Endothelial cell of umbilical vein (primary cell): ENCODE measurements around the gene CFL1. TPM values are rescaled to one million over a fixed set of nuclear protein-coding genes. Genes with fewer than 3 reads are reported as not detected.

ENCODE experiments used
- BruUV-seq: library from RNA; stranded (reverse); fragments of 400-500 nt; replicated peaks from 2 replicates; lab custom pipeline; 2021; lab: Mats Ljungman, UMichigan
- CTCF ChIA-PET: fragments of 300-600, 350-600 bp; sonication (Branson Sonifier 250); formaldehyde crosslinking; loops from one replicate; lab custom pipeline; 2021; ENCODE audit warnings: antibody characterized with exemption, inconsistent platforms; lab: Charles Lee
- POLR2A ChIA-PET: fragments of 300-600, 350-600 bp; sonication (Branson Sonifier 250); formaldehyde crosslinking; loops from one replicate; lab custom pipeline; 2021; ENCODE audit warnings: antibody characterized with exemption, inconsistent platforms; lab: Charles Lee
- DNase-seq: peaks from one replicate; pipeline ENCODE4 v3.0.0-alpha.2; 2011; ENCODE audit warnings: low read depth, low spot score
- FAIRE-seq: peaks from 2 replicates; lab custom pipeline; 2011; peaks lifted over from hg19 to GRCh38; lab: Jason Lieb, UNC
- H2AFZ ChIP-seq: 2 replicates; pipeline ENCODE4 v1.6.0; 2012; ENCODE audit warnings: low read depth, low read length, control low read depth, inconsistent platforms
- H3K27ac ChIP-seq: 2 replicates; pipeline ENCODE4 v1.5.1; 2011; ENCODE audit warnings: low read depth, mild to moderate bottlenecking, control low read depth, low read length, moderate library complexity; ENCODE audit not compliant: insufficient read depth
- H3K27me3 ChIP-seq, 2 experiments: 2 replicates each; pipeline versions ENCODE4 v1.6.0 to v1.6.1; 2011; ENCODE audit warnings: low read length in 2 of 2, mixed read lengths in 1 of 2; ENCODE audit not compliant: control insufficient read depth in 2 of 2, insufficient read depth in 2 of 2
- H3K36me3 ChIP-seq, 2 experiments: 2 replicates in 1 of 2; 3 replicates in 1 of 2; pipeline ENCODE4 v1.5.1; 2011; ENCODE audit warnings: low read length in 2 of 2, mild to moderate bottlenecking in 1 of 2, moderate library complexity in 1 of 2; ENCODE audit not compliant: control insufficient read depth in 2 of 2, insufficient read depth in 2 of 2; ENCODE audit errors: extremely low read depth in 1 of 2
- H3K4me1 ChIP-seq: 3 replicates; pipeline ENCODE4 v1.5.1; 2011; ENCODE audit warnings: mild to moderate bottlenecking, low read length; ENCODE audit not compliant: control insufficient read depth, insufficient read depth; ENCODE audit errors: extremely low read depth
- H3K4me2 ChIP-seq: 2 replicates; pipeline ENCODE4 v1.6.1; 2011; ENCODE audit warnings: low read length, control low read depth, mixed read lengths; ENCODE audit not compliant: insufficient read depth
- H3K4me3 ChIP-seq, 3 experiments: fragments of 200-600 bp in 1 of 3; sonication (generic), shearing (Covaris generic) in 1 of 3; replicated peaks in 1 of 3; 2 replicates each; pipeline ENCODE4 v1.5.1; 2011 to 2016; ENCODE audit warnings: control low read depth in 3 of 3, low read length in 3 of 3, mild to moderate bottlenecking in 2 of 3, inconsistent platforms in 1 of 3, low read depth in 1 of 3, moderate library complexity in 1 of 3; ENCODE audit not compliant: insufficient read depth in 1 of 3
- H3K79me2 ChIP-seq: 2 replicates; pipeline ENCODE4 v1.6.0; 2012; ENCODE audit warnings: low read length, inconsistent platforms; ENCODE audit not compliant: control insufficient read depth, insufficient read depth
- H3K9ac ChIP-seq: replicated peaks from 2 replicates; pipeline ENCODE3; 2011; ENCODE audit warnings: low read length, control low read depth; ENCODE audit not compliant: insufficient read depth; ENCODE audit errors: extremely low read depth
- H3K9me1 ChIP-seq: replicated peaks from 3 replicates; pipeline ENCODE4 v1.6.0; 2011; ENCODE audit warnings: mild to moderate bottlenecking, low read length; ENCODE audit not compliant: control insufficient read depth, insufficient read depth; ENCODE audit errors: extremely low read depth
- H3K9me3 ChIP-seq: replicated peaks from 2 replicates; pipeline ENCODE4 v1.5.1; 2012; ENCODE audit warnings: low read length, inconsistent platforms; ENCODE audit not compliant: control insufficient read depth, insufficient read depth
- H4K20me1 ChIP-seq: replicated peaks from 2 replicates; pipeline ENCODE3; 2011; ENCODE audit warnings: mild to moderate bottlenecking, low read length; ENCODE audit not compliant: control insufficient read depth, insufficient read depth; ENCODE audit errors: extremely low read depth
- EZH2 ChIP-seq: IDR thresholded peaks from 2 replicates; pipeline ENCODE4 v1.6.1; 2012; ENCODE audit warnings: borderline replicate concordance, low read depth, mild to moderate bottlenecking, moderate library complexity, low read length, inconsistent platforms; ENCODE audit not compliant: severe bottlenecking
- FOS ChIP-seq: IDR thresholded peaks from 2 replicates; pipeline ENCODE4 v1.6.1; 2011; ENCODE audit warnings: mild to moderate bottlenecking, low read length, moderate library complexity, borderline replicate concordance; ENCODE audit not compliant: insufficient read depth
- GATA2 ChIP-seq: IDR thresholded peaks from 2 replicates; pipeline ENCODE4 v1.7.0; 2011; ENCODE audit warnings: low read depth, mild to moderate bottlenecking, moderate library complexity, mixed read lengths, low read length; ENCODE audit not compliant: insufficient read length, insufficient read depth
- JUN ChIP-seq: IDR thresholded peaks from 2 replicates; pipeline ENCODE4 v1.6.1; 2011; ENCODE audit warnings: borderline replicate concordance, low read depth; ENCODE audit not compliant: insufficient read length, insufficient read depth
- MYC ChIP-seq: IDR thresholded peaks from one replicate; pipeline ENCODE4 v1.6.1; 2011; ENCODE audit warnings: mild to moderate bottlenecking, low read depth, low read length
- POLR2A ChIP-seq: IDR thresholded peaks from 2 replicates; pipeline ENCODE4 v1.6.1; 2012; ENCODE audit warnings: low read depth, mild to moderate bottlenecking, control low read depth, low read length
- POLR2AphosphoS5 ChIP-seq: IDR thresholded peaks from 2 replicates; pipeline ENCODE4 v1.6.1; 2012; ENCODE audit warnings: low read depth, mild to moderate bottlenecking, control low read depth, low read length, moderate library complexity; ENCODE audit not compliant: insufficient read depth
- dilution Hi-C: fragments of 300-500 bp; cut with MboI; formaldehyde crosslinking; loops from one replicate; pipeline ENCODE4 v1.15.0; 2019; ENCODE audit warnings: low sequenced_read_pairs; ENCODE audit not compliant: extremely low pct_ligation_motif_present
- intact Hi-C: fragments of 100-400 bp; cut with micrococcal nuclease; formaldehyde crosslinking; loops from one replicate; pipeline ENCODE4 v1.10.0; 2022
- polyA plus RNA-seq, 4 experiments: library from polyadenylated mRNA; depleted of rRNA in 3 of 4; stranded (reverse) in 3 of 4; unstranded in 1 of 4; fragments of >200 nt; gene quantifications; 2 replicates each; pipeline versions ENCODE4 v1.2.1 to v1.2.3, GENCODE V29; 2011 to 2012; ENCODE audit warnings: missing spikeins in 1 of 4
- total RNA-seq: library from RNA; stranded (reverse); gene quantifications from 2 replicates; pipeline ENCODE4 v1.2.3, GENCODE V29; 2021
- TF ChIP-seq, protein P1 (sequence below): IDR thresholded peaks from 2 replicates; pipeline ENCODE4 v1.6.1; 2011; ENCODE audit not compliant: insufficient read depth, insufficient read length
- TF ChIP-seq, protein P2 (sequence below), 2 donors: IDR thresholded peaks; 1 replicate in 1 of 2; 2 replicates in 1 of 2; pipeline ENCODE4 v1.5.1; 2011; ENCODE audit warnings: low read length in 2 of 2, mild to moderate bottlenecking in 2 of 2, moderate library complexity in 2 of 2, control low read depth in 1 of 2, inconsistent platforms in 1 of 2, low read depth in 1 of 2; ENCODE audit not compliant: insufficient read depth in 1 of 2; ENCODE audit errors: extremely low read depth in 1 of 2

The CFL1 gene
- total and polyA plus RNA-seq, 2 donors (not counting 3 experiments of a cell fraction or from before 2014, with no cell fraction given): 1,844 to 2,403 TPM

DNA sequence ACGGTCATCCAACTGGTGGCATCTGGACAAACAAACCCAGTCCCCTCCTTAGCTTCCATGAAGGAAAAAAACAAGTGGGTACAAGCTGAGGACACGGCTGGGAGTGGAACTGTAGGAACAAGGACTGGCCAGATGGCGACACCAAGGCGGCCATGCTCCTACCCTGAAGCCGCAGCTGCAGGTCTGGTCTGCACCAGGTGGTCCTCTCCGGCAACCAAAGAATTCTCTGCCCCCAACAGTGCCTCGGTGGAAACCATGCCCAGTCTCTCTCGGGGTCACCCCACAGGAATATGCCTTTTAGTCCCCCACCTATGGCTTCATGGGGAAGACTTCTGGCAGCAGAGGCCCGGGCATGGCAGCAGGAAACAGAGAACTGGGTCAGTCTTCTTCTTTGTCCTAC, 48.5 kb downstream of the CFL1 start:
- DNase-seq: no peak
- H3K9me1 ChIP-seq: no peaks in the 10 kb centered on the region
- TF ChIP-seq JUN: no peak
- no peak for TF ChIP-seq FOS
- TF ChIP-seq POLR2A: no peak
- no peak for TF ChIP-seq GATA2
- no peak for TF ChIP-seq EZH2
- no peak for TF ChIP-seq POLR2AphosphoS5
- no peak for TF ChIP-seq MYC
- intact Hi-C loops (no loop called here), dilution Hi-C loops (no loop called here)
- no peaks in the 10 kb centered on the region for H3K9me3 ChIP-seq
- FAIRE-seq: no peak
- no peaks in the 10 kb centered on the region for H3K36me3 ChIP-seq
- ChIA-PET CTCF (interaction anchor here (0.8 to 3.0 kb wide), 3 partner anchors 18 to 30 kb away, joined by 3 to 16 read pairs (median 4); partner anchors contain the start of gene AP5B1), POLR2A (no interaction called here)
- no TSS peak for BruUV-seq
- no peaks in the 10 kb centered on the region for H3K4me1 ChIP-seq
- no peak overlapping the region for H3K27ac ChIP-seq
- no peak overlapping the region for H3K4me2 ChIP-seq
- no peaks in the 10 kb centered on the region for H4K20me1 ChIP-seq
- peaks cover 8 to 10% of the 10 kb centered on the region in 2 experiments for H3K27me3 ChIP-seq
- H2AFZ ChIP-seq: no peak overlapping the region
- no peaks in the 10 kb centered on the region for H3K79me2 ChIP-seq
- H3K4me3 ChIP-seq: no peak overlapping the region
- no peak overlapping the region for H3K9ac ChIP-seq

DNA sequence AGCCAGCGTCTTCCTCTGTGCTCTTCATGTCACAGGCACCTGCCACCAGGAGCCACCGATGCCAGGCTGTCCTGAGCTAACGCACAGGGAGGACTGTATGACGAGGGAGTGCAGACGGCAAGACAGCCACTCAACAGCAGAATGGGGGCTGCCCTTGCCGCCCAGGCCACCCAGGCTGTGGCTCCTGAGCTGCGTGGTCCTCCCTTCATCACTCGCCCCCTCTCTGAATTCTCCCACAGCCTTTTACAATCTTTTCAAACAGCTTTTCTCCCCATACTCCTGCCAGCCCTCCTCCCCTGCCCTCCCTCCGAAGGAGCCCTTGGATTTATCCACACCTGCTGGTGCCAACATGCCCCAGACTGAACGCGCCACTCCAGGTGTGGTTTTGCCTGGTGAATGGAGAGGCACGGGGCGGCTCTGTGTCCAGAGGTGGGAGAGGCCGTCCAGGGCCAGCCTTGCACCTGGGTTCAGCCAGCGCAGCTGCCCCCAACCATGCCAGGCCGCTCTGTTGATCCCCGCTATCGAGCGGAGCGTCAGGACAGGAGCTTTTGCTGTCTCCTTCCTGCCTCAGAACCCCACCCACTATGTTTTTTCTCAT, 49.1 kb downstream of the CFL1 start:
- Histone ChIP-seq H3K27me3 (peaks cover 12 to 15% of the 10 kb centered on the region in 2 experiments), H3K4me1 (no peaks in the 10 kb centered on the region), H3K9ac (no peak overlapping the region), H3K36me3 (no peaks in the 10 kb centered on the region), H3K9me3 (no peaks in the 10 kb centered on the region), H3K79me2 (no peaks in the 10 kb centered on the region), H3K27ac (no peak overlapping the region), H4K20me1 (no peaks in the 10 kb centered on the region), H3K9me1 (no peaks in the 10 kb centered on the region), H3K4me3 (no peak overlapping the region), H3K4me2 (no peak overlapping the region), H2AFZ (no peak overlapping the region)
- ChIA-PET CTCF (interaction anchor here (1.5 to 3.0 kb wide), 4 partner anchors 9 to 64 kb away, joined by 4 to 16 read pairs (median 8); partner anchors contain the start of gene AP5B1), POLR2A (no interaction called here)
- DNase-seq: no peak
- TF ChIP-seq POLR2A (no peak), MYC (no peak), EZH2 (no peak), GATA2 (no peak), JUN (no peak), FOS (no peak), POLR2AphosphoS5 (no peak)
- TF ChIP-seq, protein P1, sequence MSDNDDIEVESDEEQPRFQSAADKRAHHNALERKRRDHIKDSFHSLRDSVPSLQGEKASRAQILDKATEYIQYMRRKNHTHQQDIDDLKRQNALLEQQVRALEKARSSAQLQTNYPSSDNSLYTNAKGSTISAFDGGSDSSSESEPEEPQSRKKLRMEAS: no peak
- TF ChIP-seq, protein P2, sequence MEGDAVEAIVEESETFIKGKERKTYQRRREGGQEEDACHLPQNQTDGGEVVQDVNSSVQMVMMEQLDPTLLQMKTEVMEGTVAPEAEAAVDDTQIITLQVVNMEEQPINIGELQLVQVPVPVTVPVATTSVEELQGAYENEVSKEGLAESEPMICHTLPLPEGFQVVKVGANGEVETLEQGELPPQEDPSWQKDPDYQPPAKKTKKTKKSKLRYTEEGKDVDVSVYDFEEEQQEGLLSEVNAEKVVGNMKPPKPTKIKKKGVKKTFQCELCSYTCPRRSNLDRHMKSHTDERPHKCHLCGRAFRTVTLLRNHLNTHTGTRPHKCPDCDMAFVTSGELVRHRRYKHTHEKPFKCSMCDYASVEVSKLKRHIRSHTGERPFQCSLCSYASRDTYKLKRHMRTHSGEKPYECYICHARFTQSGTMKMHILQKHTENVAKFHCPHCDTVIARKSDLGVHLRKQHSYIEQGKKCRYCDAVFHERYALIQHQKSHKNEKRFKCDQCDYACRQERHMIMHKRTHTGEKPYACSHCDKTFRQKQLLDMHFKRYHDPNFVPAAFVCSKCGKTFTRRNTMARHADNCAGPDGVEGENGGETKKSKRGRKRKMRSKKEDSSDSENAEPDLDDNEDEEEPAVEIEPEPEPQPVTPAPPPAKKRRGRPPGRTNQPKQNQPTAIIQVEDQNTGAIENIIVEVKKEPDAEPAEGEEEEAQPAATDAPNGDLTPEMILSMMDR (IDR thresholded peaks at IDR 0.05; ENCODE audit: extremely low read depth in 1 of 2, insufficient read depth in 1 of 2, low read depth in 1 of 2, low read length in 2 of 2): no peak
- FAIRE-seq: no peak
- intact Hi-C loops (no loop called here), dilution Hi-C loops (no loop called here)
- no TSS peak for BruUV-seq
